Measurements from ENCODE around the gene APIP. TPM values are rescaled to one million over a fixed set of nuclear protein-coding genes. Genes with fewer than 3 reads are reported as not detected.

APIP gene
- total RNA-seq, 1 experiment from 2014 or later = 31.3 TPM

DNA sequence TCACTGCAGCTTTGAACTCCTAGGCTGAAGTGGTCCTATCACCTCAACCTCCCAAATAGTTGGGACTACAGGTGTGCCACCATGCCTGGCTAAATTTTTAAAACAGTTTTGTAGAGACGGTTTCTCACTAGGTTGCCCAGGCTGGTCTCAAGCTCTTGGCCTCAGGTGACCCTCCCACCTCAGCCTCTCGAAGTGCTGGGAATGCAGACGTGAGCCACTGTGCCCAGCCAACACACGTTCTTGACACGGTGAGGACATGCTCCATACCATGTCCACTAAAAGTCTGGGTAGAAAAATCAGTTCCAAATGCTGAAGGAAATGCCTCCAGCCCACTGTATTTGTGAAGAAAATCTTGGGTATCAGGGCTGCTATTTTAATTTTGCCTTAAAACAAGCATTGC is 47.2 kb upstream of the APIP start:
- Histone ChIP-seq H2BK120ac (ENCODE audit: low read depth, low read length, poor library complexity, severe bottlenecking) (no peak overlapping the region), H3K4ac (ENCODE audit: low read depth, low read length) (no peak overlapping the region), H2BK12ac (ENCODE audit: insufficient read length, low read depth, low read length) (no peak overlapping the region), H3K14ac (ENCODE audit: insufficient read depth, low read length) (no peak overlapping the region), H3T11ph (ENCODE audit: low read length) (no peak overlapping the region), H2AFZ (ENCODE audit: low read length) (no peak overlapping the region), H4K20me1 (ENCODE audit: control insufficient read depth, insufficient read depth, insufficient read length) (no peaks in the 10 kb centered on the region), H3K4me1 (ENCODE audit: insufficient read depth, low read length) (no peaks in the 10 kb centered on the region), H3K56ac (ENCODE audit: insufficient read length, low read depth, low read length) (no peak overlapping the region), H3K18ac (ENCODE audit: insufficient read length, low read depth, low read length) (no peak overlapping the region), H4K5ac (ENCODE audit: insufficient read length, low read depth, low read length) (no peak overlapping the region), H2BK15ac (ENCODE audit: low read depth, low read length) (no peak overlapping the region), H3K79me2 (ENCODE audit: insufficient read depth, low read length) (no peaks in the 10 kb centered on the region), H2BK5ac (ENCODE audit: insufficient read length, low read length) (no peak overlapping the region), H2AK5ac (ENCODE audit: insufficient read length, low read length) (no peak overlapping the region), H3K27me3 (ENCODE audit: insufficient read depth, low read length) (no peaks in the 10 kb centered on the region), H4K8ac (replicated peaks; ENCODE audit: insufficient read length, low read depth, low read length) (no peak overlapping the region), H3K23ac (ENCODE audit: insufficient read length, low read depth, low read length) (no peak overlapping the region), H3K9me3 (ENCODE audit: control insufficient read depth, low read depth, low read length) (no peaks in the 10 kb centered on the region), H2BK20ac (ENCODE audit: low read depth, low read length, poor library complexity, severe bottlenecking) (no peak overlapping the region), H3K23me2 (ENCODE audit: insufficient read length, low read depth, low read length, poor library complexity, severe bottlenecking) (no peaks in the 10 kb centered on the region), H4K91ac (ENCODE audit: insufficient read length, low read depth, low read length) (no peak overlapping the region), H3K9ac (ENCODE audit: extremely low read depth, insufficient read length, low read length) (no peak overlapping the region), H3K79me1 (ENCODE audit: insufficient read depth, low read depth, low read length, poor library complexity, severe bottlenecking) (no peaks in the 10 kb centered on the region), H3K27ac (ENCODE audit: insufficient read length, low read depth, low read length) (no peak overlapping the region), H3K4me2 (ENCODE audit: insufficient read depth, insufficient read length, low read length) (no peak overlapping the region)
- Mint-ChIP-seq H3K9me3 (no peaks in the 10 kb centered on the region), H3K4me3 (no peak overlapping the region), H3K27ac (no peak overlapping the region), H3K36me3 (ENCODE audit: insufficient read depth in 1 of 3, low read depth in 3 of 3) (peaks cover 11 to 36% (median 13%) of the 10 kb centered on the region in 3 experiments; a peak in 6 of 7 replicates), H3K27me3 (ENCODE audit: low read depth) (no peaks in the 10 kb centered on the region), H3K4me1 (no peaks in the 10 kb centered on the region)
- no peak for DNase-seq
- no CpG with 5 or more reads among the region's 5 CpGs for WGBS (ENCODE audit: extremely low coverage, insufficient read length, low lambda C conversion rate)
- no peak for TF ChIP-seq CTCF (conservative IDR thresholded peaks at IDR 0.05)
